Measurements from ENCODE around the gene ARSD.

GRCh38 chrX:2960861-2961515, 31.8 kb upstream of the ARSD start:
- TF ChIP-seq POLR2AphosphoS5 (IDR thresholded peaks at IDR 0.05; ENCODE audit: borderline replicate concordance, low read depth, low read length) = no peak
- TF ChIP-seq EZH2 (IDR thresholded peaks at IDR 0.05) = no peak
- TF ChIP-seq FOXP2 (optimal IDR thresholded peaks at IDR 0.05; ENCODE audit: control extremely low read depth, extremely low read length, insufficient read depth) = no peak

All from SK-N-MC (cell line).